NCI-H524 (cell line): ENCODE results near the gene SMYD3.

Experiments used
- DNase-seq, 2 experiments: peaks; one replicate each; lab custom pipeline; 2025; lab: John Stamatoyannopoulos, UW

SMYD3 gene

GRCh38 chr1:246462986-246463385 lies 44.1 kb downstream of the SMYD3 start:
- DNase-seq = no peak

DNA sequence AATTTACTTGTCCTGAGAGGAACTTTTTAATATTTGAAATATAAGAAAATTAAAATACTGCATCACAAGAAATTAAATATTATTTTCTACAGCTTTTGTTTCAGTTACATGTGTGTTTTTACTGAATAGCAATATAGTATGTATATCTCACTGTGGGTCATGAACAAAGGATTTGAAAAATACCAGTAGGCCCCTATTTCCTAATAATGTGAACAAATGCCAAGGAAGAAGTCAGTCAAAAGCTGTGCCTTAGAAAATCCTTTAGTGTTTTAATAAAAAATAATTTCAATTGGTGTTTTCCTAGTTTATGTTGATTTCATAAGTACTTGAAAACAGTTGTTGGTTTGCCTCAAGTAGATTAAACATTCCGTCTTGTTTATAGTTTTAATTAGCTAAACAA lies 46.7 kb downstream of the SMYD3 start:
- no peak for DNase-seq

DNA sequence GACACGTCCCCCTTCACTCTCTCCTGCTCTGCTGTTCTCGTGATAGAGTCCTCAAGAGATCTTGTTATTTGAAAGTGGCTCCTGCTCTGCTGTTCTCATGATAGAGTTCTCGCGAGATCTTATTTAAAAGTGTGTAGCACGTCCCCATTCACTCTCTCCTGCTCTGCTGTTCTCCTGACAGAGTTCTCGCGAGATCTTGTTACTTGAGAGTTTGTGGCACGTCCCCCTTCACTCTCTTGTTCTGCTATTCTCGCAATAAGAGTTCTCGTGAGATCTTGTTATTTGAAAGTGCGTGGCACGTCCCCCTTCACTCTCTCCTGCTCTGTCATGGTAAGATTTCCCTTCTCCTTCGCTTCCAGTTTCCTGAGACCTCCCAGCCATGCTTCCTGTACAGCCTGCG lies 47.9 kb downstream of the SMYD3 start:
- no peak for DNase-seq

GRCh38 chr1:246455476-246455875 lies 51.6 kb downstream of the SMYD3 start:
- no peak for DNase-seq

GRCh38 chr1:246454655-246455054 lies 52.4 kb downstream of the SMYD3 start:
- no peak for DNase-seq

DNA sequence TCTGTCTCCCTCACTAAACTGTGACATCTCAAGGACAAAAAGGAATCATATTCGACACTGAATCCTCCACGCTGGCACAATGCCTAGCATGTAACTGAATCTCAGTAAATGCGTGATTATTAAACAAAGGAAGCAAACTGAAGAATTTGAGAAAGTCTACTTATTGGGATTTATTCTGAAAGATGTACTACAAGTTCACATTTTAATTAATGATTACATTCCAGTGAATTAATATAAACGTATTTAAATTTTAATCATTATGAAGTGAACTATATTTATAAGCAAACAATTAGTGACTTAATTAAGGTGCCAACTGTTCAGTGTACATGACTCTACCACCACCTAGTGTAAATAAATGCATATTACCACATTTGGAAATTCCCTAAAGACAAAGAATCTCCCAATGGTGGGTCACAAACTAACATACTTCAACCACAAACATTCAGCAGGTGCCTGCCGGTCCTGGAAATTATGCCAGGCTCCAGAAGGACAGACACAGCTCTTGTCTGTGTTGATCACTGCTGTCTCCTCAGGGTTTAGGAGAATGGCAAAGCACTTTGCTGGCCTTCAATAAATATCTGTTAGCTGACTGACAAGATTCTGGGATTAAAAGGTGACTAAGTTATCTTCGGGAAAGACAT lies 56.3 kb downstream of the SMYD3 start:
- peak; percentile 51 to 61 for DNase-seq

GRCh38 chr1:246448373-246448772 lies 58.7 kb downstream of the SMYD3 start:
- no peak for DNase-seq

GRCh38 chr1:246447501-246447900 lies 59.6 kb downstream of the SMYD3 start:
- DNase-seq = no peak

- DNase-seq = peak; percentile 11 to 77
Observed at GRCh38 chr1:246445503-246445902, 61.6 kb downstream of the SMYD3 start.

GRCh38 chr1:246444617-246445016 lies 62.5 kb downstream of the SMYD3 start:
- DNase-seq = no peak

DNA sequence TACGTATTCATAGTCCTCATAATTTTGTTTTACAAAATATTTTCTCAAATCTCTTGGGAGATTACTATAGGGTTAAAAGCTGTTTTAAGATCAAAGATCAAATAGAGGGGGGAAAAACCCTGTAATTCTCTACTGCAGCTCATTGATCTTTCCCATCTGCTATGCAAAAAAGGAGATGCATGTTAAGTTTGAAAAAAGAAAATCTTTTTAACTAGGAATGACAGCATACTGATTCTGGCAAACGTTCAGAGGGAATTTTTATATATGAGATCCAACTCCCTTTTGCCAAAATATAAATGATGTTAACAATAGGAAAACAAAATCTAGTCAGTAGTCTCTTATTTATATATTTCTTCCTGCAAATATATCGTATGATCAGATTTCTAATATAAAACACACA lies 69.1 kb downstream of the SMYD3 start:
- no peak for DNase-seq

GRCh38 chr1:246435421-246436041 lies 71.5 kb downstream of the SMYD3 start:
- no peak for DNase-seq

DNA sequence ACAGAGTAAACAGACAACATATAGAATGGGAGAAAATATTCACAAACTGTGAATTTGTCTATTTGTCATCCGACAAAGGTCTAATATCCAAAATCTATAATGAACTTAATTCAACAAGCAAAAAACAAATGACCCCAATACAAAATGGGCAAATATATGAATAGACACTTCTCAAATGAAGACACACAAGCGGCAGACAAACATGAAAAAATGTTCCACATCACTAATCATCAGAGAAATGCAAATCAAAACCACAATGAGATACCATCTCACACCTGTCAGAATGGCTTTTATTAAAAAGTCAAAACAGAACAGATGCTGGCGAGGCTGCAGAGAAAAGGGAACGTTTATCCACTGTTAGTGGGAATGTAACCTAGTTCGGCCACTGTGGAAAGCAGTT lies 72.7 kb downstream of the SMYD3 start:
- no peak for DNase-seq

DNA sequence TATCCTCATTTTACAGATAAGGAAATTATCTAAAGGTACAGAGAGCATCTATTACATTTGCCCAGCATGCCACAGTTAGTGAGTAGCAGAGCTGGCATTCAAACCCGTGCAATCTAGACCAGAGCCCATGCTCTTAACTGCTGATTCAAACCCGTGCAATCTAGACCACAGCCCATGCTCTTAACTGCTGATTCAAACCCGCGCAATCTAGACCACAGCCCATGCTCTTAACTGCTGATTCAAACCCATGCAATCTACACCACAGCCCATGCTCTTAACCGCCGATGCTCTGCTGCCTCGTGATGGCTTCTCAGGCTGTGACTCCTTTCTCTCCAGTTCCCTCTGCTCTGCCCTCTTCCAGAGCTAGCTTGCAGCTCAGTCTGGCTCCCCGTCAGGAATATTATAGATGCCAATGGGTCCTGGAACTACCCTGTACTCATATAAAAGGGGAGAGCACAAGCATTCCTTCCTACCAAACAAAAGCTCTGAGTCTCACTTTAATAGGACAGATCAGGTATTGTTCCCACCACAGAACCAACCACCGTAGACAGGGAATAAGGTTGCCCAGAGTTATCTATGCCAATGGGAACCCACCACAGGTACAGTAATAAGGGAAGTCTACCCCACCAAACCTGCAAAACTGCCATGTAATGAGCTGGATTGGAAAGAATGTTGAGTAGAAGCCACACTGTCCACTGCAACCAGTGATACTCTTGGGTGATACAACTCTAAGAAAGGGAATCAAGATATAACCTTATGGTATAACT lies 78.4 kb downstream of the SMYD3 start:
- no peak for DNase-seq

DNA sequence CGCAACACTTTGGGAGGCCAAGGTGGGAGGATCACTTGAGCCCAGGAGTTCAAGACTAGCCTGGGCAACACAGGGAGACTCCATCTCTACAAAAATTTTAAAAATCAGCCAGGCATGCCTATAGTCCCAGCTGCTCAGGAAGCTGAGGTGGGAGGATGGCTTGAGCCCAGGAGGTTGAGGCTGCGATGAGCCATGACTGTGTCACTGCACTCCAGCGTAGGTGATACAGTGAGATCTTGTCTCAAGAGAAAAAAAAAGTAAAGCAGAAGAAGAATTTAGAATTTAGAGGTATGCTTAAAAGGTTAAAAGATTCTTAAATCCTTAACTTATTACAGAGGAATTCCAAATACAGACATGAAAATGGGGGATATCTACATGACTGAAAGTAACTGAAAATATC lies 79.5 kb downstream of the SMYD3 start:
- DNase-seq = no peak

DNA sequence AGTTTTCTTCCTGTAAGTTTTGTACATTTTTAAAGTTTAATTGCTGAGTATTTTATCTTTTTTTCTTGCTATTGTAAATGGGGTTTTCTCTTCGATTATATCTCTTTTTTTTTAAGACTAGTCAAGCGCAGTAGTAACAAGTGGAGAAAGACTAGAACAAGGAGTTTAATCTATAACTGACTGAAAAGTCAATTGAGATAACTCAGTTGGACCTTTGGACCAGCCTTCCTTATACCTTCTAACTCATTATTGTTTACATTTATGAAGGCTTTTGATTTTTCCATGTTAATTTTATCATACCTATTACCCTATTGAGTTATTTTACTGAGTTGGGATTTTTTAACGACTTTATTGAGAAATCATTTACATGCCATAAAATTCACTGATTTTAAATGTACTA lies 81.2 kb downstream of the SMYD3 start:
- DNase-seq = no peak

- no peak for DNase-seq
Observed at GRCh38 chr1:246425139-246425794, 81.8 kb downstream of the SMYD3 start.

GRCh38 chr1:246420300-246420699 lies 86.8 kb downstream of the SMYD3 start:
- no peak for DNase-seq

- DNase-seq = peak; percentile 44 to 74
Observed at GRCh38 chr1:246418565-246419312, 88.3 kb downstream of the SMYD3 start.

- DNase-seq = no peak
Observed at GRCh38 chr1:246417813-246418564, 89.1 kb downstream of the SMYD3 start.

DNA sequence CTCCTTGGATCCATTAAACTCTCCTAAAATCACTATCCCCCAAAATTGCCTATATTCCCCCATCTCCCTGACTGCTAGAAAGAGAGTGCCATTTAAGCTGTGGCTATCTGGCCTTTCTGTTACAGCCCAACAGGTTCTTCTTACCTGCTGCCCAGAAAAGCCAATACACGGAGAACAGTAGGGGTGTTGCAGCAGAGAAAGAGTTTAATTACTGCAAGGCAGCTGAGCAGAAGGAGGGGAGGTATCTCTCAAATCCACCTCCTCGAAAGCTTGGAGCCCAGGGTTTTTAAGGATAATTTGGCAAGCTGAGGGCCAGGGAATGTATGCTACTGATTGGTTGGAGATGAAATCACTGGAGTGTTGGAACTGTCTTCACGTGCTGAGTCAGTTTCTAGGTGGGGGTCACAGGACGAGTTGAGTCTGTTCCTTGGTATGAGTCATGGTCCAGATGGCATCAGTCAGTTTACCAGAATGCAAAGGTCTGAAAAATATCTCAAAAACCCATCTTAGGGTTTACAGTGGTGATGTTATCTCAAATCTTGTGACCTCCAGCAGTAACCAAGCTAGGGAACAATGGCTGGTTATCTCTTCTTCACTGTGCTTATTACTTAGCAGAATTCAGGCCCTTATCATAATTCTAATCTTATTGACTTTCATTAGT lies 89.8 kb downstream of the SMYD3 start:
- no peak for DNase-seq
